ENCODE results near the gene ACTR10. TPM values are rescaled to one million over a fixed set of nuclear protein-coding genes. Genes with fewer than 3 reads are reported as not detected.
A peak's percentile ranks its signal among the peaks of the same experiment; 100 is the strongest.

The ACTR10 gene
- total RNA-seq, 1 donor from 2014 or later = 120 TPM

DNA sequence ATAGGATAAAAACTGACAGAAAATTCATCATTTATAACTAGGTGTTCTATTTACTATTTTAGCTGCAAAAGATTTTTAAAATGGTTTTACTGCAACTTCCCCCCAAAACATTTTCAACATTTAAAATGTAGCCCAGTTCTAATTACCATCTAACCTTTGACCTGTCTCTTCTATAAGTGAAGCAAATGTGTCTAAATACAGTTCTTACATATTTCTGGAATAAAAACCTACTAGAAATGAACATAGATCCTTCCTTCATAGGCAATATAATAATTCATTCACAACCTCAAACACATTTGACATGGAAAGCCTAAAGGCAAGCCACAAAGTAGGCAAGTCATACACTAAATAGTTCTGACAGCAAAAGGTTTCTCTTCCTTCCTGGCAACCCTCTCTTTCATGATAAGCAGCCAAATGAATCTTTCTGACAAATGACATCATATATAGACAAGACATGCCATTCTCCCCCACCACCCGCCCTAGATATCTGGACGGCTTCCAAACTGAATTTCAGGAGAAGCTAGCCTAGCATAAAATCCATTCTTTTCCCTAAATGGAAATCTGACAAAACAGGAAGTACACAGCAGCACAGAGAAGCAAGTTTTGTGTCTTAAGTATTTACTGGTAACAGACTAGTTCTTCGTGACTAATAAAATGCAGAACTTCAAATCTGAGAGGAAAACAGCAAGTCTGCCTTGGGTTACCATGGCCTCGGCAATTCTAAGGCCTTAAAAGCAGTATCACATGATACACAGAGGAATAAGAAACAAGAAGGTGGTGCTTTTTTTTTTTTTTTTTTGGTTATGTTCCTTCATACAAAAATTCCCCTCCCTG is 81.2 kb downstream of the ACTR10 start:
- no peaks in the 10 kb centered on the region for H3K36me3 Mint-ChIP-seq (ENCODE audit: unreplicated experiment)
- TF ChIP-seq, protein P1, sequence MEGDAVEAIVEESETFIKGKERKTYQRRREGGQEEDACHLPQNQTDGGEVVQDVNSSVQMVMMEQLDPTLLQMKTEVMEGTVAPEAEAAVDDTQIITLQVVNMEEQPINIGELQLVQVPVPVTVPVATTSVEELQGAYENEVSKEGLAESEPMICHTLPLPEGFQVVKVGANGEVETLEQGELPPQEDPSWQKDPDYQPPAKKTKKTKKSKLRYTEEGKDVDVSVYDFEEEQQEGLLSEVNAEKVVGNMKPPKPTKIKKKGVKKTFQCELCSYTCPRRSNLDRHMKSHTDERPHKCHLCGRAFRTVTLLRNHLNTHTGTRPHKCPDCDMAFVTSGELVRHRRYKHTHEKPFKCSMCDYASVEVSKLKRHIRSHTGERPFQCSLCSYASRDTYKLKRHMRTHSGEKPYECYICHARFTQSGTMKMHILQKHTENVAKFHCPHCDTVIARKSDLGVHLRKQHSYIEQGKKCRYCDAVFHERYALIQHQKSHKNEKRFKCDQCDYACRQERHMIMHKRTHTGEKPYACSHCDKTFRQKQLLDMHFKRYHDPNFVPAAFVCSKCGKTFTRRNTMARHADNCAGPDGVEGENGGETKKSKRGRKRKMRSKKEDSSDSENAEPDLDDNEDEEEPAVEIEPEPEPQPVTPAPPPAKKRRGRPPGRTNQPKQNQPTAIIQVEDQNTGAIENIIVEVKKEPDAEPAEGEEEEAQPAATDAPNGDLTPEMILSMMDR (IDR thresholded peaks at IDR 0.05; ENCODE audit: partially characterized antibody, unreplicated experiment) = no peak
- DNase-seq = no peak
- H3K4me3 Mint-ChIP-seq (ENCODE audit: unreplicated experiment) = no peak overlapping the region
- peaks cover 7% of the 10 kb centered on the region for H3K4me1 Mint-ChIP-seq (ENCODE audit: low read depth, unreplicated experiment)
- H3K27me3 Mint-ChIP-seq (ENCODE audit: unreplicated experiment) = peaks cover 3% of the 10 kb centered on the region
- H3K9me3 Mint-ChIP-seq (ENCODE audit: unreplicated experiment) = no peaks in the 10 kb centered on the region
- H3K27ac Mint-ChIP-seq (ENCODE audit: unreplicated experiment) = peak overlapping the region; percentile 64

DNA sequence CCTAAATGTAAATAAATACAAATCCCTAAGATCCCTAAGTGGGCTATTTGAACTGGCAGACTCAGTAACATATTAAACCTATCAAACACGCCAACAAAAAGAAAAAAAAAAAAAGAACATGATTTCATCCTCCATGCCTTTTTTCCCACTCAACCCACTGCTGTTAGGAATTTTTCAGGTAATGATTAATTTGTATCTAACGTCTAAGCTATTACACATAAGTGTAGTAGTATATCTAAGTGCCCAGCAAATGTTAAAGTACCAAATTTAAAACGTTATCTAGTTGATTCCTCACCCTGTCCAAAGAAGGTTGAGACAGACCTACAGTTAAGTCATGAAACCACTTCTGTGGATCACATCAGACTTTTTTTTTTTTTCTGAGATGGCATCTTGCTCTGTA is 82.0 kb downstream of the ACTR10 start:
- DNase-seq = no peak
- Mint-ChIP-seq H3K9me3 (ENCODE audit: unreplicated experiment) (no peaks in the 10 kb centered on the region), H3K27me3 (ENCODE audit: unreplicated experiment) (peaks cover 3% of the 10 kb centered on the region), H3K4me1 (ENCODE audit: low read depth, unreplicated experiment) (peaks cover 5% of the 10 kb centered on the region), H3K4me3 (ENCODE audit: unreplicated experiment) (no peak overlapping the region), H3K36me3 (ENCODE audit: unreplicated experiment) (no peaks in the 10 kb centered on the region), H3K27ac (ENCODE audit: unreplicated experiment) (no peak overlapping the region)
- TF ChIP-seq, protein P1 (IDR thresholded peaks at IDR 0.05; ENCODE audit: partially characterized antibody, unreplicated experiment) = no peak

DNA sequence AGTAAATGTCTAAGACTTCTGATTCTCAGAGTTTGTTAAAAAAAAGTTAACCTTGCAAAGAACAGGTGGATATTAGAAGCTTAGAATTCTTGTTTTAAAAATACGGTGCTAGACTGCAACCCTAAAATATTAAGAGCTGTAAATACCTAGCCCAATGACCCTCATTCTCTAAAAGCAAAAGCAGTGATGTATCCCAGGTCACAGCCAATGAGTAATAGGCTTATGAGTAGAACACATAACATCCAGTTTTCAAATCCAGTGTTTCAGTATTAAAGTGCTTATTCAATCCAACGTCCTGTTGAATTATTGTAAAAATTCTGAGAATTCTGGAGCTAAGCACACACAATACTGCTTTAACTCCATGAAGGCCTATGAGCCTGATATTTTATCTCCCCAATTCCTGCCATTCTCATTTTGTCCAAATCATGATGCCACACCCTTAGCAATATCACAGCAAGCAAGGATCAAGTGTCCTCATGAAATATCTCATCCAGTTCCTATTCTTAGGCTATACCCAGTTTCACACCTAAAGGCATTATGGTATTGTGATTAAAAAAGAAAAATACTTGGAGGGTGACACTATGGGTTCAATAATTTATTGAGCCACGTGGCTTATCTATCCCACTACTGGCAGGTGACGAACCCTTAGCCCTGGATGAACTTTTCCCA is 83.1 kb downstream of the ACTR10 start:
- Mint-ChIP-seq H3K27me3 (ENCODE audit: unreplicated experiment) (peaks cover 3% of the 10 kb centered on the region), H3K27ac (ENCODE audit: unreplicated experiment) (no peak overlapping the region), H3K9me3 (ENCODE audit: unreplicated experiment) (no peaks in the 10 kb centered on the region), H3K36me3 (ENCODE audit: unreplicated experiment) (no peaks in the 10 kb centered on the region), H3K4me3 (ENCODE audit: unreplicated experiment) (no peak overlapping the region), H3K4me1 (ENCODE audit: low read depth, unreplicated experiment) (peaks cover 5% of the 10 kb centered on the region)
- no peak for DNase-seq
- TF ChIP-seq, protein P1 (IDR thresholded peaks at IDR 0.05; ENCODE audit: partially characterized antibody, unreplicated experiment) = no peak

DNA sequence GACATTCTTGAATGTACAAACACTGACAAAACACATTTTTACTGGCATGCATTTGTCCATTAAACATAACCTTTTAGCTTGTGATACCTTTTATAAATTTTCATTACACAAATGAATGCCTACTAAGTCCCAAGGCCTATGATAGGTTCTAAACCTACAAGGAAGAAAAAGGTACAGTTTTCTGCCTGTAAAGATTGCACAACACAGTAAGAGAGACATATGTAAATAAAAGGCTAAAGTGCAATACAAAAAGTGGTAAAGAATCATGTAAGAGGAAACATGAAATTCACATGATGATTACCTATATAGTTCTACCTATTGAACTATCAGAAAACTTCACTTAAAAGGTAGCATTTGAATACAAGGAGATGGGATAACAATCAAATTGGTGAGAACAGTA is 83.8 kb downstream of the ACTR10 start:
- no peaks in the 10 kb centered on the region for H3K36me3 Mint-ChIP-seq (ENCODE audit: unreplicated experiment)
- no peaks in the 10 kb centered on the region for H3K9me3 Mint-ChIP-seq (ENCODE audit: unreplicated experiment)
- TF ChIP-seq, protein P1 (IDR thresholded peaks at IDR 0.05; ENCODE audit: partially characterized antibody, unreplicated experiment) = no peak

DNA sequence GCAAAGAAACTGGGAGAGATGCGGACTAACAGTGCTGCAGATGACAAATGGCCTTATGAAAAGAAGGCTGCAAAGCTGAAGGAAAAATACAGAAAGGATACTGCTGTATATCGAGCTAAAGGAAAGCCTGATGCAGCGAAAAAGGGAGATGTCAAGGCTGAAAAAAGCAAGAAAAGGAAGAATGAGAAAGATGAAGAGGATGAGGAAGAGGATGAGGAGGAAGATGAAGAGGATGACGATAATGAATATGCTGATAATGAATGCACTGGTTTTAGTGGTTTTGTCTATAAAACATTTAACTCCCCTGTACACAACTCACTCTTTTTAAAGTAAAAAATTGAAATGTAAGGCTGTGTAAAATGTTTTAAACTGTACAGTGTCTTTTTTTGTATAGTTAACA is 85.2 kb downstream of the ACTR10 start:
- TF ChIP-seq, protein P1 (IDR thresholded peaks at IDR 0.05; ENCODE audit: partially characterized antibody, unreplicated experiment) = no peak
- no peaks in the 10 kb centered on the region for H3K36me3 Mint-ChIP-seq (ENCODE audit: unreplicated experiment)
- H3K4me1 Mint-ChIP-seq (ENCODE audit: low read depth, unreplicated experiment) = peaks cover 5% of the 10 kb centered on the region
- no peak for DNase-seq
- no peak overlapping the region for H3K27ac Mint-ChIP-seq (ENCODE audit: unreplicated experiment)
- H3K4me3 Mint-ChIP-seq (ENCODE audit: unreplicated experiment) = no peak overlapping the region
- H3K27me3 Mint-ChIP-seq (ENCODE audit: unreplicated experiment) = peaks cover 3% of the 10 kb centered on the region
- no peaks in the 10 kb centered on the region for H3K9me3 Mint-ChIP-seq (ENCODE audit: unreplicated experiment)

More for the DNA sequence above, 83.8 kb downstream of the ACTR10 start:
- H3K27ac Mint-ChIP-seq (ENCODE audit: unreplicated experiment) = no peak overlapping the region
- DNase-seq = no peak
- no peak overlapping the region for H3K4me3 Mint-ChIP-seq (ENCODE audit: unreplicated experiment)
- H3K27me3 Mint-ChIP-seq (ENCODE audit: unreplicated experiment) = peaks cover 3% of the 10 kb centered on the region
- peaks cover 5% of the 10 kb centered on the region for H3K4me1 Mint-ChIP-seq (ENCODE audit: low read depth, unreplicated experiment)

Measured in glutamatergic neuron (in vitro differentiated cells).